OCI-LY1 (cell line): ENCODE results near the gene LIPC.

ENCODE experiments used
- H2AFZ ChIP-seq: fragments of 200-600 bp; sonication (generic), shearing (Covaris generic); 2 replicates; pipeline ENCODE4 v1.6.0; 2014; ENCODE audit warnings: antibody characterized with exemption, mild to moderate bottlenecking, low read length
- H3F3A ChIP-seq: fragments of 200-600 bp; sonication (generic), shearing (Covaris generic); 2 replicates; pipeline ENCODE4 v1.6.0; 2014; ENCODE audit warnings: mild to moderate bottlenecking, antibody characterized with exemption, low read length, moderate library complexity; ENCODE audit not compliant: insufficient read depth
- H3K27ac ChIP-seq: fragments of 200-600 bp; sonication (generic); 2 replicates; pipeline ENCODE4 v1.5.1; 2014; ENCODE audit warnings: low read length, mixed run types, mild to moderate bottlenecking, low read depth; ENCODE audit not compliant: poor library complexity, severe bottlenecking
- H3K27me3 ChIP-seq: fragments of 200-600 bp; sonication (generic); 2 replicates; pipeline ENCODE4 v1.6.0; 2014; ENCODE audit warnings: antibody characterized with exemption, mild to moderate bottlenecking, low read length, moderate library complexity; ENCODE audit not compliant: insufficient read depth
- H3K36me3 ChIP-seq: fragments of 200-600 bp; sonication (generic); 2 replicates; pipeline ENCODE4 v1.6.1; 2014; ENCODE audit warnings: mild to moderate bottlenecking, antibody characterized with exemption, low read length, moderate library complexity, mixed read lengths; ENCODE audit not compliant: insufficient read depth
- H3K4me1 ChIP-seq: fragments of 200-600 bp; sonication (generic); 2 replicates; pipeline ENCODE4 v1.5.1; 2014; ENCODE audit warnings: mild to moderate bottlenecking, low read length, moderate library complexity; ENCODE audit not compliant: insufficient read depth, severe bottlenecking
- H3K4me2 ChIP-seq: fragments of 200-600 bp; sonication (generic), shearing (Covaris generic); 2 replicates; pipeline ENCODE4 v1.6.1; 2014; ENCODE audit warnings: low read length
- H3K4me3 ChIP-seq: fragments of 200-600 bp; sonication (generic); 2 replicates; pipeline ENCODE4 v1.5.1; 2014; ENCODE audit warnings: low read length, low read depth, mild to moderate bottlenecking, mixed read lengths; ENCODE audit not compliant: poor library complexity, severe bottlenecking
- H3K79me2 ChIP-seq: fragments of 200-600 bp; shearing (Covaris generic); 2 replicates; pipeline ENCODE4 v1.6.1; 2016; ENCODE audit warnings: mixed run types, low read length, mixed read lengths; ENCODE audit not compliant: insufficient read depth
- H3K9ac ChIP-seq: fragments of 200-600 bp; sonication (generic), shearing (Covaris generic); 2 replicates; pipeline ENCODE4 v1.6.1; 2014; ENCODE audit warnings: mild to moderate bottlenecking, low read length, mixed read lengths
- H3K9me2 ChIP-seq: fragments of 200-600 bp; sonication (generic), shearing (Covaris generic); 2 replicates; pipeline ENCODE4 v1.6.1; 2014; ENCODE audit warnings: low read depth, mild to moderate bottlenecking, low read length, mixed read lengths
- H3K9me3 ChIP-seq: fragments of 200-600 bp; shearing (Covaris generic); 2 replicates; pipeline ENCODE4 v1.6.1; 2014; ENCODE audit warnings: low read length, mixed read lengths
- H4K20me1 ChIP-seq: fragments of 200-600 bp; sonication (generic), shearing (Covaris generic); 2 replicates; pipeline ENCODE4 v1.6.0; 2016; ENCODE audit warnings: mild to moderate bottlenecking, low read length; ENCODE audit not compliant: insufficient read depth
- CTCF ChIP-seq: fragments of 200-600 bp; sonication (generic), shearing (Covaris generic); IDR thresholded peaks from 2 replicates; pipeline ENCODE4 v1.5.1; 2017; ENCODE audit warnings: mild to moderate bottlenecking, antibody characterized with exemption, low read length, moderate library complexity, mixed read lengths
- EZH2 ChIP-seq: fragments of 200-600 bp; sonication (generic), shearing (Covaris generic); IDR thresholded peaks from 2 replicates; pipeline ENCODE4 v1.8.0; 2017; ENCODE audit warnings: borderline replicate concordance, mixed run types, mild to moderate bottlenecking, antibody characterized with exemption, low read length, moderate library complexity, mixed read lengths

Gene LIPC

GRCh38 chr15:58510715-58511598 is 79.2 kb downstream of the LIPC start:
- Histone ChIP-seq H3K36me3 (no peaks in the 10 kb centered on the region), H3F3A (0 out of 2 replicates have a peak, but pooled peaks cover 4% of the 10 kb centered on the region), H3K27me3 (no peaks in the 10 kb centered on the region), H2AFZ (no peak overlapping the region), H3K9me2 (no peaks in the 10 kb centered on the region), H3K9ac (no peak overlapping the region), H3K4me1 (peaks cover 25% of the 10 kb centered on the region), H3K4me3 (no peak overlapping the region), H3K79me2 (no peaks in the 10 kb centered on the region), H3K4me2 (no peak overlapping the region), H3K27ac (peak overlapping the region; percentile 14), H4K20me1 (no peaks in the 10 kb centered on the region), H3K9me3 (no peaks in the 10 kb centered on the region)
- TF ChIP-seq CTCF (no peak), EZH2 (no peak)

- Histone ChIP-seq H3K79me2 (no peaks in the 10 kb centered on the region), H3F3A (0 out of 2 replicates have a peak, but pooled peaks cover 4% of the 10 kb centered on the region), H3K27me3 (no peaks in the 10 kb centered on the region), H3K9me2 (no peaks in the 10 kb centered on the region), H3K4me2 (no peak overlapping the region), H4K20me1 (no peaks in the 10 kb centered on the region), H3K36me3 (no peaks in the 10 kb centered on the region), H3K4me1 (peaks cover 27% of the 10 kb centered on the region), H2AFZ (no peak overlapping the region), H3K9me3 (no peaks in the 10 kb centered on the region), H3K9ac (no peak overlapping the region), H3K27ac (no peak overlapping the region), H3K4me3 (no peak overlapping the region)
- TF ChIP-seq CTCF (no peak), EZH2 (no peak)
These were observed 79.8 kb downstream of the LIPC start for GRCh38 chr15:58511599-58511987.

GRCh38 chr15:58512522-58512921 is 80.7 kb downstream of the LIPC start:
- Histone ChIP-seq H3K9me3 (no peaks in the 10 kb centered on the region), H3K27ac (no peak overlapping the region), H3F3A (0 out of 2 replicates have a peak, but pooled peaks cover 4% of the 10 kb centered on the region), H3K4me3 (no peak overlapping the region), H3K36me3 (no peaks in the 10 kb centered on the region), H3K4me2 (no peak overlapping the region), H3K9me2 (no peaks in the 10 kb centered on the region), H3K4me1 (peaks cover 36% of the 10 kb centered on the region), H2AFZ (no peak overlapping the region), H3K79me2 (no peaks in the 10 kb centered on the region), H3K27me3 (no peaks in the 10 kb centered on the region), H4K20me1 (no peaks in the 10 kb centered on the region), H3K9ac (no peak overlapping the region)
- TF ChIP-seq CTCF (no peak), EZH2 (no peak)
